ENCODE results near the gene HOXB3. TPM values are rescaled to one million over a fixed set of nuclear protein-coding genes. Genes with fewer than 3 reads are reported as not detected.
A peak's percentile ranks its signal among the peaks of the same experiment; 100 is the strongest.

The HOXB3 gene
- total and polyA plus RNA-seq, 2 of the 4 experiments (the other 2 are of a cell fraction) = 6.3 to 59.6 TPM

DNA sequence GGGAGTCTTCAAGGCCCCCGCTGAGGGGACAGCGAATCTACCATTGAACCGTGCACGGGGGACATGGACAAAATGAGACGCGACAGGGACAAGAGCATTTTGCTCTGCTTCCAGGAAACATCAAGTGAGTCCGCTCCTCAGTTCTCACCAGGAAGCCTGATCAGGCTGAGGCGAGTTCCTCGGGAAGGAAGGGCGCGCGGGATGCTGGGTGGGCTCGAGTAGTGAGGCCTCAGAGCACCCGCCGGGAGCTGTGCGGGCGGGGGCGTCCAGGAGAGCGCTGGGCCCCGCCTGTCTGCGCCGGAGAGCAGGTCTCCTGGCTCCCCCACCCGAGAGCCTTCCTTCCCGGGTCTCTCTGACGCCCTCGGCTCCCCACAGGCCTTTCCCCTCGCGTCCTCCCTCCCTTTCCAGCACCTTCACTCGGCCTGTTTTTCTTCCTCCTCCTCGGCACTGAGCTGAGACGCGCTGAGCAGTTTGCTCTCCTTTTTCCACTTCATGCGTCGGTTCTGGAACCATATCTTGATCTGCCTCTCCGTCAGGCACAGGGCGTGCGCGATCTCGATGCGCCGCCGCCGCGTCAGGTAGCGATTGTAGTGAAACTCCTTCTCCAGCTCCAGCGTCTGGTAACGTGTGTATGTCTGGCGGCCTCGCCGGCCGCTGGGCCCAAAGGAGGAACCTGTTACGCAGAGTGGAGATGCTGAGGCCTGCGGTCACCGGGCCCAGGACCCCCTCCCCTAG is 6.1 kb upstream of the HOXB3 start:
- Histone ChIP-seq H4K8ac (ENCODE audit: low read depth in 2 of 2, low read length in 2 of 2) (peak overlapping the region; percentile 88 to 90), H3K27ac (ENCODE audit: insufficient read depth, low read length) (peak overlapping the region; percentile 99), H4K91ac (ENCODE audit: insufficient read depth, low read depth, low read length) (peak overlapping the region; percentile 92), H2BK15ac (ENCODE audit: low read depth, low read length) (peak overlapping the region; percentile 82; the same call in 1 of the 3 replicates), H3K9me3 (ENCODE audit: control insufficient read depth, insufficient read depth, low read length) (no peaks in the 10 kb centered on the region), H2BK5ac (ENCODE audit: low read depth, low read length, poor library complexity, severe bottlenecking) (peak overlapping the region; percentile 95), H3K14ac (replicated peaks; ENCODE audit: low read depth, low read length) (peak overlapping the region; percentile 97), H2AK9ac (replicated peaks; ENCODE audit: low read depth, low read length, poor library complexity) (peak overlapping the region; percentile 96), H4K5ac (ENCODE audit: low read depth, low read length) (peak overlapping the region; percentile 61), H3K9ac (ENCODE audit: low read depth, low read length) (peak overlapping the region; percentile 99), H3K4me3 (ENCODE audit: insufficient read depth, low read depth, low read length) (peak overlapping the region; percentile 78), H3K79me1 (ENCODE audit: low read depth in 1 of 2, low read length in 2 of 2) (peaks cover 17 to 30% of the 10 kb centered on the region in 2 experiments; a peak in 3 of 4 replicates), H3K27me3 (ENCODE audit: control insufficient read depth, insufficient read depth, low read length) (no peaks in the 10 kb centered on the region), H2BK120ac (ENCODE audit: low read depth, low read length) (peak overlapping the region; percentile 90), H3K9me1 (ENCODE audit: insufficient read depth, low read length) (0 out of 2 replicates have a peak, but pooled peaks cover 3% of the 10 kb centered on the region), H3K4ac (ENCODE audit: low read depth, low read length) (peak overlapping the region; percentile 98), H3K4me1 (ENCODE audit: control insufficient read depth, insufficient read depth, low read length) (peaks cover 12% of the 10 kb centered on the region), H3K23ac (ENCODE audit: low read depth, low read length) (peak overlapping the region; percentile 98), H2AFZ (replicated peaks; ENCODE audit: low read length, poor library complexity) (peak overlapping the region; percentile 71), H2AK5ac (ENCODE audit: low read depth, low read length) (peak overlapping the region; percentile 96), H3K36me3 (ENCODE audit: control insufficient read depth, insufficient read depth, low read length) (peaks cover 12% of the 10 kb centered on the region; the same call in 1 of the 2 replicates), H3K18ac (ENCODE audit: low read depth, low read length) (peak overlapping the region; percentile 87), H2BK20ac (ENCODE audit: low read depth, low read length) (peak overlapping the region; percentile 48; the same call in 1 of the 2 replicates), H4K20me1 (ENCODE audit: insufficient read depth, low read length) (peaks cover 11% of the 10 kb centered on the region), H3K4me2 (ENCODE audit: low read depth, low read length) (peak overlapping the region; percentile 95), H3K56ac (ENCODE audit: extremely low read depth, insufficient read depth, low read length) (peak overlapping the region; percentile 87)
- DNase-seq (peak; percentile 53), ATAC-seq (ENCODE audit: low read depth) (no peak)
- CTCF ChIA-PET = interaction anchor here (1.7 kb wide), 1 partner anchor 244 kb away, joined by 5 read pairs; no protein-coding TSS in a partner anchor
- 0 out of 2 replicates have a peak, but pooled peaks have one; percentile 33 for TF ChIP-seq MAZ (IDR thresholded peaks at IDR 0.05; ENCODE audit: borderline replicate concordance, low read depth, low read length)
- TF ChIP-seq RFX5 (IDR thresholded peaks at IDR 0.05; ENCODE audit: low read depth, low read length) = no peak
- TF ChIP-seq MAFK (IDR thresholded peaks at IDR 0.05; ENCODE audit: low read depth, low read length) = no peak
- POLR2A ChIA-PET (ENCODE audit: unreplicated experiment) = interaction anchor here (0.7 to 1.1 kb wide), 2 partner anchors 17 to 268 kb away, joined by 4 to 12 read pairs; no protein-coding TSS in a partner anchor
- WGBS, 2 experiments (ENCODE audit: extremely low coverage in 2 of 2, insufficient read length in 1 of 2) = 1% methylated on average over 29 of the region's 54 CpGs; no CpG with 5 or more reads in 1 of the 2 experiments
- no TSS peak for BruUV-seq (replicated peaks)
- in situ Hi-C loops (cut with MboI; ENCODE audit: low sequenced_read_pairs) (loop anchor here (5.0 to 10.0 kb wide), 2 partner anchors 259 to 571 kb away; no protein-coding TSS in a partner anchor), dilution Hi-C loops (cut with HindIII; ENCODE audit: low sequenced_read_pairs, unreplicated experiment) (no loop called here), intact Hi-C loops (cut with micrococcal nuclease) (no loop called here)
